ENCODE results near the gene DNAJB4. TPM values are rescaled to one million over a fixed set of nuclear protein-coding genes. Genes with fewer than 3 reads are reported as not detected.
"Not testable (repeated sequence)": the region's sequence is repeated elsewhere in the genome, so short reads cannot be mapped to it uniquely, and the experiment has no call there.

Gene DNAJB4
- total RNA-seq, 1 experiment from 2014 or later: 23.0 TPM

DNA sequence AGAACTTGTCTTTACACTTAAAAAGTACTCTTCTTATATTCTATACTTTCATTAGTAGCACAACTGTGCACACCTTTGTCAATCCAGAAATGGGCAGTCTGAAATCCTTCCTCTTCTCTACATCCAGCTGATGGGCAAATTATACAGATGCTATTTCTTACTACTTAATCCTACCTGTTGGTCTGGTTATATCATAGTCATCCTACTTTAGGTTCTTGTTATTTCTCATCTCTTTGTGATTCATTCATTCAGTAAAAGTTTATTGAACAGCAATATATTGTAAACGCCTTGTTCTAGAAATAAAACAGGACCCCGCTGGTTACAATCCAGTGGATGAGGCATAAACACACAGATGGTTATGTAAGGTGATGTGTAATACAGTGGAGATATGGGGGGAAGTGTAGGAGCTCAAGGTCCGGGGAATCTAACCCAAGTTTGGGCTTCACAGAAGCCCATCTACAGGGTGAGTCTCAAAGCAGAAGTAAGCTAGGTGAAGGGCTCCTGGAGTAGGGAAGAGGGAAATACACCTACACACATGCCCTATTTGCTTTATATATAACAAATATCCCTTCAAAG is 14.0 kb upstream of the DNAJB4 start:
- Mint-ChIP-seq H3K9me3 (ENCODE audit: low read depth, unreplicated experiment) (no peaks in the 10 kb centered on the region), H3K4me1 (ENCODE audit: low read depth, unreplicated experiment) (peaks cover 8% of the 10 kb centered on the region), H3K27ac (ENCODE audit: unreplicated experiment) (no peak overlapping the region), H3K27me3 (ENCODE audit: unreplicated experiment) (no peaks in the 10 kb centered on the region), H3K4me3 (ENCODE audit: low read depth, unreplicated experiment) (no peak overlapping the region), H3K36me3 (ENCODE audit: insufficient read depth, unreplicated experiment) (peaks cover 13% of the 10 kb centered on the region)
- no TSS peak for BruUV-seq (replicated peaks)
- intact Hi-C loops (cut with micrococcal nuclease; ENCODE audit: unreplicated experiment): no loop called here
- DNase-seq: no peak
- CTCF ChIA-PET: no interaction called here
- TF ChIP-seq, protein P1, sequence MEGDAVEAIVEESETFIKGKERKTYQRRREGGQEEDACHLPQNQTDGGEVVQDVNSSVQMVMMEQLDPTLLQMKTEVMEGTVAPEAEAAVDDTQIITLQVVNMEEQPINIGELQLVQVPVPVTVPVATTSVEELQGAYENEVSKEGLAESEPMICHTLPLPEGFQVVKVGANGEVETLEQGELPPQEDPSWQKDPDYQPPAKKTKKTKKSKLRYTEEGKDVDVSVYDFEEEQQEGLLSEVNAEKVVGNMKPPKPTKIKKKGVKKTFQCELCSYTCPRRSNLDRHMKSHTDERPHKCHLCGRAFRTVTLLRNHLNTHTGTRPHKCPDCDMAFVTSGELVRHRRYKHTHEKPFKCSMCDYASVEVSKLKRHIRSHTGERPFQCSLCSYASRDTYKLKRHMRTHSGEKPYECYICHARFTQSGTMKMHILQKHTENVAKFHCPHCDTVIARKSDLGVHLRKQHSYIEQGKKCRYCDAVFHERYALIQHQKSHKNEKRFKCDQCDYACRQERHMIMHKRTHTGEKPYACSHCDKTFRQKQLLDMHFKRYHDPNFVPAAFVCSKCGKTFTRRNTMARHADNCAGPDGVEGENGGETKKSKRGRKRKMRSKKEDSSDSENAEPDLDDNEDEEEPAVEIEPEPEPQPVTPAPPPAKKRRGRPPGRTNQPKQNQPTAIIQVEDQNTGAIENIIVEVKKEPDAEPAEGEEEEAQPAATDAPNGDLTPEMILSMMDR (IDR thresholded peaks at IDR 0.05; ENCODE audit: unreplicated experiment): no peak

DNA sequence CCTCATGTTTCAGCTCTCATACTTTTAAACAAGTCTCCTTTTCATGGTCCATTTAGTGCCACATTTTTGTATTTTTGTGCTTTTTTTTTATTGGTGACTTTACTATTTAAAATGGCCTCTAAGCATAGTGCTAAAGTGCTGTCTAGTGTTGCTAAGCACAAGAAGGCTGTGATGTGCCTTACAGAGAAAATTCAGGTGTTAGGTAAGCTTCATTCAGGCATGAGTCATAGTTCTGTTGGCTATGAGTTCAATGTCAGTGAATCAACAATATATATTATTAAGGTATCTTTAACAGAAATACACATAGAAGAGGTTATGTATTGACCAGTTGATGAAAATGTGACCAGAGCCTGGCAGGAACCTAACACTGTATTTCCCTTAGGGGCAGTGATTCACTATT is 13.1 kb upstream of the DNAJB4 start:
- H3K9me3 Mint-ChIP-seq (ENCODE audit: low read depth, unreplicated experiment): no peaks in the 10 kb centered on the region
- peaks cover 13% of the 10 kb centered on the region for H3K36me3 Mint-ChIP-seq (ENCODE audit: insufficient read depth, unreplicated experiment)
- intact Hi-C loops (cut with micrococcal nuclease; ENCODE audit: unreplicated experiment): no loop called here
- no peak overlapping the region for H3K27ac Mint-ChIP-seq (ENCODE audit: unreplicated experiment)
- no peaks in the 10 kb centered on the region for H3K27me3 Mint-ChIP-seq (ENCODE audit: unreplicated experiment)
- no peak overlapping the region for H3K4me3 Mint-ChIP-seq (ENCODE audit: low read depth, unreplicated experiment)
- CTCF ChIA-PET: no interaction called here
- peaks cover 8% of the 10 kb centered on the region for H3K4me1 Mint-ChIP-seq (ENCODE audit: low read depth, unreplicated experiment)
- no peak for DNase-seq
- BruUV-seq (replicated peaks): no TSS peak
- TF ChIP-seq, protein P1 (IDR thresholded peaks at IDR 0.05; ENCODE audit: unreplicated experiment): no peak

DNA sequence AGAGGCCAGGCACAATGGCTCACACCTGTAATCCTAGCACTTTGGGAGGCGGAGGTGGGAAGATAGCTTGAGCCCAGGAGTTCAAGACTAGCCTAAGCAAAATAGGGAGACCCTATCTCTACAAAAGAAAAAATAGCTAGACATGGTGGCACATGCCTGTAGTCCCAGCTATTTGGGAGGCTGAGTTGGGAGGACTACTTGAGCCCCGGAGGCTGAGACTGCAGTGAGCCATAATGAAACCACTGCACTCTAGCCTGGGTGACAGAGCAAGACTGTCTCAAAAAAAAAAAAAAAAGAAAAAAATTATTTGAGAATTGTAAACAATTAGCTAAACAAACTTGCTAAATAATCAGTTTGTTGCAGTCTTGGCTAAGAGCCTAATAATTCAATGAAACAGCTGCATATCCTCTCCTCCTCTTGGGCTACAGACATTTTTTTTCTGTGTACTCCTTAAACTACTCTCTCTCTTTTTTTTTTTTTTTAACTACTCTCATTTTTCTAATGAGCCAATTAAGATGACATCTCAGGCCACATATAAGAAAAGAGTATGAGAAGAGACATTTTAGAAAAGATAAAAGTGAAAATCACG is 10.5 kb upstream of the DNAJB4 start:
- no peaks in the 10 kb centered on the region for H3K9me3 Mint-ChIP-seq (ENCODE audit: low read depth, unreplicated experiment)
- H3K4me1 Mint-ChIP-seq (ENCODE audit: low read depth, unreplicated experiment): peaks cover 7% of the 10 kb centered on the region
- no peak overlapping the region for H3K27ac Mint-ChIP-seq (ENCODE audit: unreplicated experiment)
- H3K27me3 Mint-ChIP-seq (ENCODE audit: unreplicated experiment): no peaks in the 10 kb centered on the region
- CTCF ChIA-PET: interaction anchor here (0.7 kb wide), 1 partner anchor 11 kb away, joined by 3 read pairs; no protein-coding TSS in a partner anchor
- no TSS peak for BruUV-seq (replicated peaks)
- no peak overlapping the region for H3K4me3 Mint-ChIP-seq (ENCODE audit: low read depth, unreplicated experiment)
- TF ChIP-seq, protein P1 (IDR thresholded peaks at IDR 0.05; ENCODE audit: unreplicated experiment): no peak
- DNase-seq: no peak
- peaks cover 19% of the 10 kb centered on the region for H3K36me3 Mint-ChIP-seq (ENCODE audit: insufficient read depth, unreplicated experiment)
- intact Hi-C loops (cut with micrococcal nuclease; ENCODE audit: unreplicated experiment): no loop called here

DNA sequence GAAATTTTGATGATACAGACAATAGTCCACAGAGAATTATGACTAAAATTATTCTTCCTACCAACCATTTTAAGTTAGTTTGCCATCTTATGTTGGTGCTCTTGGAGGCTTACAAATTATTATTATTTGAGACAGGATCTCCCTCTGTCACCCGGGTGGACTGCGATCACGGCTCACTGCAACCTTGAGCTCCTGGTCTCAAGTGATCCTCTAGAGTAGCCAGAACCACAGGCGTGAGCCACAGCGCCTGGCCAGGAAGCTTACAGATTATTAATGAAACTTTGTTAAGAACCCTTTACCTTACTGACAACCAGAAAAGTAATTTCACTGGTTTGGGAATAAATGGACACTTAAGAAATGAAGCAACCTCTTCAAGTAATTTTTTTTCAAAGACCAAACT is 8.0 kb upstream of the DNAJB4 start:
- TF ChIP-seq, protein P1 (IDR thresholded peaks at IDR 0.05; ENCODE audit: unreplicated experiment): no peak
- Mint-ChIP-seq H3K4me1 (ENCODE audit: low read depth, unreplicated experiment) (no peaks in the 10 kb centered on the region), H3K27me3 (ENCODE audit: unreplicated experiment) (no peaks in the 10 kb centered on the region), H3K27ac (ENCODE audit: unreplicated experiment) (no peak overlapping the region), H3K9me3 (ENCODE audit: low read depth, unreplicated experiment) (no peaks in the 10 kb centered on the region), H3K4me3 (ENCODE audit: low read depth, unreplicated experiment) (no peak overlapping the region), H3K36me3 (ENCODE audit: insufficient read depth, unreplicated experiment) (peaks cover 14% of the 10 kb centered on the region)
- intact Hi-C loops (cut with micrococcal nuclease; ENCODE audit: unreplicated experiment): no loop called here
- no peak for DNase-seq
- CTCF ChIA-PET: no interaction called here
- BruUV-seq (replicated peaks): no TSS peak

DNA sequence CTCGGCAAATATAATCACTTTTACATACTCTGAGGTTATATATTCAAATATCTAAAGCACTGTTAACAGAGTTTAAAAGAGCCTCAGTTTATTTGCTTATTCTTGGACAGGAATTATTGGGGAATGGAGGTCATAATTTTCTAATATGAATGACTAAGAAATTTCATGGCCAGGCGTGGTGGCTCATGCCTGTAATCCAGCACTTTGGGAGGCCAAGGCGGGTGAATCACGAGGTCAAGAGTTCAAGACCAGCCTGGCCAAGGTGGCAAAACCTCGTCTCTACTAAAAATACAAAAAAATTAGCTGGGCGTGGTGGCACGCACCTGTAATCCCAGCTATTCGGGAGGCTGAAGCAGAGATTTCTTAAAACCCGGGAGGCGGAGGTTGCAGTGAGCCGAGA is 4.2 kb upstream of the DNAJB4 start:
- BruUV-seq (replicated peaks); DNase-seq; H3K4me1 Mint-ChIP-seq (ENCODE audit: low read depth, unreplicated experiment); H3K27ac Mint-ChIP-seq (ENCODE audit: unreplicated experiment); H3K27me3 Mint-ChIP-seq (ENCODE audit: unreplicated experiment); H3K4me3 Mint-ChIP-seq (ENCODE audit: low read depth, unreplicated experiment); intact Hi-C loops (cut with micrococcal nuclease; ENCODE audit: unreplicated experiment); H3K9me3 Mint-ChIP-seq (ENCODE audit: low read depth, unreplicated experiment); CTCF ChIA-PET: not testable (repeated sequence)
- H3K36me3 Mint-ChIP-seq (ENCODE audit: insufficient read depth, unreplicated experiment): peaks cover 24% of the 10 kb centered on the region
